WTC11 (cell line): ENCODE data around the gene PYGB. TPM values are rescaled to one million over a fixed set of nuclear protein-coding genes. Genes with fewer than 3 reads are reported as not detected.
A peak's percentile ranks its signal among the peaks of the same experiment; 100 is the strongest.

Experiments
- ATAC-seq: fragments of 200-7000 bp; cut with Tn5 transposase; 2 replicates; pipeline ENCODE4 v1.10.0; 2021; ENCODE audit warnings: mild to moderate bottlenecking, moderate library complexity
- CTCF ChIA-PET: fragments of 300-600 bp; sonication (Branson Sonifier 250); formaldehyde crosslinking; loops from one replicate; lab custom pipeline; 2021; ENCODE audit warnings: antibody characterized with exemption; lab: Charles Lee
- POLR2A ChIA-PET: fragments of 350-600 bp; sonication (Branson Sonifier 250); formaldehyde crosslinking; loops from one replicate; lab custom pipeline; 2021; ENCODE audit warnings: antibody characterized with exemption; lab: Charles Lee
- DNase-seq: peaks from one replicate; pipeline ENCODE4 v3.0.0; 2021; ENCODE audit warnings: low spot score
- H3K27ac Mint-ChIP-seq: 2 replicates; pipeline ENCODE4 v1.8.0; 2021; ENCODE audit warnings: mixed read lengths
- H3K27me3 Mint-ChIP-seq: 2 replicates; pipeline ENCODE4 v1.8.0; 2021; ENCODE audit warnings: low read depth, mild to moderate bottlenecking, moderate library complexity, mixed read lengths
- H3K36me3 Mint-ChIP-seq: 2 replicates; pipeline ENCODE4 v1.8.0; 2021; ENCODE audit warnings: mixed read lengths
- H3K4me1 Mint-ChIP-seq: 2 replicates; pipeline ENCODE4 v1.8.0; 2022; ENCODE audit warnings: mixed read lengths
- H3K4me3 Mint-ChIP-seq: 2 replicates; pipeline ENCODE4 v1.8.0; 2021; ENCODE audit warnings: mild to moderate bottlenecking, moderate library complexity, mixed read lengths
- H3K9me3 Mint-ChIP-seq: 2 replicates; pipeline ENCODE4 v1.8.0; 2021; ENCODE audit warnings: mixed read lengths
- CBFB ChIP-seq: sonication (generic); formaldehyde crosslinking; IDR thresholded peaks from 2 replicates; pipeline ENCODE4 v1.8.1; 2022; ENCODE audit warnings: mild to moderate bottlenecking, low read depth, missing genetic modification reagents
- ELF4 ChIP-seq: sonication (generic); formaldehyde crosslinking; IDR thresholded peaks from 2 replicates; pipeline ENCODE4 v1.8.1; 2022; ENCODE audit warnings: low read depth, mild to moderate bottlenecking, moderate library complexity, missing genetic modification reagents
- IRF1 ChIP-seq: sonication (generic); formaldehyde crosslinking; IDR thresholded peaks from 2 replicates; pipeline ENCODE4 v1.8.0; 2023; ENCODE audit warnings: missing genetic modification reagents
- MXD4 ChIP-seq: fragments of 250-450 bp; sonication (Bioruptor Pico); IDR thresholded peaks from 2 replicates; pipeline ENCODE4 v1.8.0; 2021; ENCODE audit warnings: mild to moderate bottlenecking, moderate library complexity, borderline replicate concordance
- NR1H2 ChIP-seq: sonication (generic); formaldehyde crosslinking; IDR thresholded peaks from 2 replicates; pipeline ENCODE4 v1.9.0; 2021; ENCODE audit warnings: mild to moderate bottlenecking, moderate library complexity, missing genetic modification reagents
- NR3C1 ChIP-seq: sonication (generic); formaldehyde crosslinking; conservative IDR thresholded peaks from 2 replicates; pipeline ENCODE4 v1.8.1; 2023; ENCODE audit warnings: low read depth, mild to moderate bottlenecking, missing genetic modification reagents
- SMAD3 ChIP-seq: sonication (generic); formaldehyde crosslinking; IDR thresholded peaks from 2 replicates; pipeline ENCODE4 v1.8.0; 2022; ENCODE audit warnings: missing genetic modification reagents, mild to moderate bottlenecking, borderline replicate concordance
- TEAD1 ChIP-seq: sonication (generic); formaldehyde crosslinking; IDR thresholded peaks from 2 replicates; pipeline ENCODE4 v1.8.0; 2022; ENCODE audit warnings: mild to moderate bottlenecking, missing genetic modification reagents
- ZBTB21 ChIP-seq: sonication (generic); formaldehyde crosslinking; IDR thresholded peaks from 2 replicates; pipeline ENCODE4 v1.8.1; 2023; ENCODE audit warnings: mild to moderate bottlenecking, missing genetic modification reagents, borderline replicate concordance
- ZNF121 ChIP-seq: sonication (generic); formaldehyde crosslinking; IDR thresholded peaks from 2 replicates; pipeline ENCODE4 v1.8.0; 2023; ENCODE audit warnings: missing genetic modification reagents
- ZNF416 ChIP-seq: fragments of 250-450 bp; sonication (Bioruptor Pico); IDR thresholded peaks from 2 replicates; pipeline ENCODE4 v1.9.0; 2021; ENCODE audit warnings: mild to moderate bottlenecking, inconsistent platforms
- total RNA-seq: library from RNA; stranded (reverse); gene quantifications from 3 replicates; pipeline ENCODE4 v1.2.3, GENCODE V29; 2021
- TF ChIP-seq, protein P1 (sequence below): sonication (generic); formaldehyde crosslinking; IDR thresholded peaks from 2 replicates; pipeline ENCODE4 v1.8.0; 2023; ENCODE audit warnings: mild to moderate bottlenecking, missing genetic modification reagents
- TF ChIP-seq, protein P2 (sequence below): sonication (generic); formaldehyde crosslinking; conservative IDR thresholded peaks from 2 replicates; pipeline ENCODE4 v1.8.1; 2022; ENCODE audit warnings: mild to moderate bottlenecking, missing genetic modification reagents
- TF ChIP-seq, protein P3 (sequence below): sonication (generic); formaldehyde crosslinking; IDR thresholded peaks from 2 replicates; pipeline ENCODE4 v1.8.1; 2022; ENCODE audit warnings: mild to moderate bottlenecking, moderate library complexity, missing genetic modification reagents
- TF ChIP-seq, protein P4 (sequence below): fragments of 250-450 bp; sonication (Bioruptor Pico); IDR thresholded peaks from 2 replicates; pipeline ENCODE4 v1.9.0; 2021; ENCODE audit warnings: mild to moderate bottlenecking
- TF ChIP-seq, protein P5 (sequence below): sonication (generic); formaldehyde crosslinking; IDR thresholded peaks from 2 replicates; pipeline ENCODE4 v1.8.1; 2023; ENCODE audit warnings: mild to moderate bottlenecking, missing genetic modification reagents, moderate library complexity
- TF ChIP-seq, protein P6 (sequence below): sonication (generic); formaldehyde crosslinking; IDR thresholded peaks from 2 replicates; pipeline ENCODE4 v1.8.1; 2023; ENCODE audit warnings: mild to moderate bottlenecking, missing genetic modification reagents

Gene PYGB
- total RNA-seq, 1 experiment from 2014 or later = 48.5 TPM

DNA sequence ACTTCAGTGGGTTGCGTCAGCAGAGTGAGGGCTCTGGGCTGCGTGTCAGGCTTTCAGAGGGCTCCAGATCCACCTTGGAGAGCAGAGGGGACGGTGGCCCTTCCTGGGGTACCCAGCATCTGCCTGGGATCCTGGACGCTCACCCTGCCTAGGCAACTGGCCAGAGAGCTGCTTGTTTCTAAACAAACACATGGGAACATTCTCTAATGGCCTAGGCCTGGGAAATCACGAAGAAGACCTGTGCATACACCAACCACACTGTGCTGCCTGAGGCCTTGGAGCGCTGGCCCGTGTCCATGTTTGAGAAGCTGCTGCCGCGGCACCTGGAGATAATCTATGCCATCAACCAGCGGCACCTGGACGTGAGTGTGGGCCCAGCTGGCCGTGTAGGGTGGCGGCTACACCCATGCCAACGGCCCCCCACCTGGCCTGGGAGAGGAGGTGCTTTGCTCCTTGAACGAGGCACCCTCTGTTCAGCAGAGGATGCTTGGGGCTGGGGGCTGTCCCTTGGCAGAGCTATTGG is 32.2 kb downstream of the PYGB start:
- ChIA-PET CTCF (interaction anchor here (1.5 kb wide), 1 partner anchor 16 kb away, joined by 4 read pairs; no protein-coding TSS in a partner anchor), POLR2A (no interaction called here)
- Mint-ChIP-seq H3K36me3 (peaks cover 26% of the 10 kb centered on the region), H3K4me1 (no peaks in the 10 kb centered on the region), H3K9me3 (no peaks in the 10 kb centered on the region), H3K27me3 (no peaks in the 10 kb centered on the region), H3K27ac (no peak overlapping the region), H3K4me3 (no peak overlapping the region)
- ATAC-seq (no peak), DNase-seq (peak; percentile 4)
- TF ChIP-seq, protein P1, sequence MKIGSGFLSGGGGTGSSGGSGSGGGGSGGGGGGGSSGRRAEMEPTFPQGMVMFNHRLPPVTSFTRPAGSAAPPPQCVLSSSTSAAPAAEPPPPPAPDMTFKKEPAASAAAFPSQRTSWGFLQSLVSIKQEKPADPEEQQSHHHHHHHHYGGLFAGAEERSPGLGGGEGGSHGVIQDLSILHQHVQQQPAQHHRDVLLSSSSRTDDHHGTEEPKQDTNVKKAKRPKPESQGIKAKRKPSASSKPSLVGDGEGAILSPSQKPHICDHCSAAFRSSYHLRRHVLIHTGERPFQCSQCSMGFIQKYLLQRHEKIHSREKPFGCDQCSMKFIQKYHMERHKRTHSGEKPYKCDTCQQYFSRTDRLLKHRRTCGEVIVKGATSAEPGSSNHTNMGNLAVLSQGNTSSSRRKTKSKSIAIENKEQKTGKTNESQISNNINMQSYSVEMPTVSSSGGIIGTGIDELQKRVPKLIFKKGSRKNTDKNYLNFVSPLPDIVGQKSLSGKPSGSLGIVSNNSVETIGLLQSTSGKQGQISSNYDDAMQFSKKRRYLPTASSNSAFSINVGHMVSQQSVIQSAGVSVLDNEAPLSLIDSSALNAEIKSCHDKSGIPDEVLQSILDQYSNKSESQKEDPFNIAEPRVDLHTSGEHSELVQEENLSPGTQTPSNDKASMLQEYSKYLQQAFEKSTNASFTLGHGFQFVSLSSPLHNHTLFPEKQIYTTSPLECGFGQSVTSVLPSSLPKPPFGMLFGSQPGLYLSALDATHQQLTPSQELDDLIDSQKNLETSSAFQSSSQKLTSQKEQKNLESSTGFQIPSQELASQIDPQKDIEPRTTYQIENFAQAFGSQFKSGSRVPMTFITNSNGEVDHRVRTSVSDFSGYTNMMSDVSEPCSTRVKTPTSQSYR (CRISPR knock-in tag) = no peak
- TF ChIP-seq, protein P2, sequence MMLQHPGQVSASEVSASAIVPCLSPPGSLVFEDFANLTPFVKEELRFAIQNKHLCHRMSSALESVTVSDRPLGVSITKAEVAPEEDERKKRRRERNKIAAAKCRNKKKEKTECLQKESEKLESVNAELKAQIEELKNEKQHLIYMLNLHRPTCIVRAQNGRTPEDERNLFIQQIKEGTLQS (CRISPR knock-in tag) = no peak
- no peak for TF ChIP-seq TEAD1
- no peak for TF ChIP-seq ZNF121
- TF ChIP-seq IRF1 (CRISPR knock-in tag) = no peak
- no peak for TF ChIP-seq CBFB (CRISPR knock-in tag)
- TF ChIP-seq ELF4 (CRISPR knock-in tag) = no peak
- TF ChIP-seq MXD4 = no peak
- TF ChIP-seq NR3C1 (CRISPR knock-in tag) = no peak
- TF ChIP-seq SMAD3 (CRISPR knock-in tag) = no peak

GRCh38 chr20:25280574-25281535 is 33.0 kb downstream of the PYGB start:
- Mint-ChIP-seq H3K4me1 (no peaks in the 10 kb centered on the region), H3K36me3 (peaks cover 33% of the 10 kb centered on the region), H3K27ac (no peak overlapping the region)
- TF ChIP-seq, protein P3, sequence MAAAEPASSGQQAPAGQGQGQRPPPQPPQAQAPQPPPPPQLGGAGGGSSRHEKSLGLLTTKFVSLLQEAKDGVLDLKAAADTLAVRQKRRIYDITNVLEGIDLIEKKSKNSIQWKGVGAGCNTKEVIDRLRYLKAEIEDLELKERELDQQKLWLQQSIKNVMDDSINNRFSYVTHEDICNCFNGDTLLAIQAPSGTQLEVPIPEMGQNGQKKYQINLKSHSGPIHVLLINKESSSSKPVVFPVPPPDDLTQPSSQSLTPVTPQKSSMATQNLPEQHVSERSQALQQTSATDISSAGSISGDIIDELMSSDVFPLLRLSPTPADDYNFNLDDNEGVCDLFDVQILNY = no peak
- TF ChIP-seq, protein P4, sequence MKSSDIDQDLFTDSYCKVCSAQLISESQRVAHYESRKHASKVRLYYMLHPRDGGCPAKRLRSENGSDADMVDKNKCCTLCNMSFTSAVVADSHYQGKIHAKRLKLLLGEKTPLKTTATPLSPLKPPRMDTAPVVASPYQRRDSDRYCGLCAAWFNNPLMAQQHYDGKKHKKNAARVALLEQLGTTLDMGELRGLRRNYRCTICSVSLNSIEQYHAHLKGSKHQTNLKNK (CRISPR knock-in tag) = no peak
- TF ChIP-seq ZBTB21 (CRISPR knock-in tag) (no peak), ZNF416 (CRISPR knock-in tag) (no peak), NR1H2 (CRISPR knock-in tag) (no peak)
- TF ChIP-seq, protein P5, sequence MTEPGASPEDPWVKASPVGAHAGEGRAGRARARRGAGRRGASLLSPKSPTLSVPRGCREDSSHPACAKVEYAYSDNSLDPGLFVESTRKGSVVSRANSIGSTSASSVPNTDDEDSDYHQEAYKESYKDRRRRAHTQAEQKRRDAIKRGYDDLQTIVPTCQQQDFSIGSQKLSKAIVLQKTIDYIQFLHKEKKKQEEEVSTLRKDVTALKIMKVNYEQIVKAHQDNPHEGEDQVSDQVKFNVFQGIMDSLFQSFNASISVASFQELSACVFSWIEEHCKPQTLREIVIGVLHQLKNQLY (CRISPR knock-in tag) = no peak
- TF ChIP-seq, protein P6, sequence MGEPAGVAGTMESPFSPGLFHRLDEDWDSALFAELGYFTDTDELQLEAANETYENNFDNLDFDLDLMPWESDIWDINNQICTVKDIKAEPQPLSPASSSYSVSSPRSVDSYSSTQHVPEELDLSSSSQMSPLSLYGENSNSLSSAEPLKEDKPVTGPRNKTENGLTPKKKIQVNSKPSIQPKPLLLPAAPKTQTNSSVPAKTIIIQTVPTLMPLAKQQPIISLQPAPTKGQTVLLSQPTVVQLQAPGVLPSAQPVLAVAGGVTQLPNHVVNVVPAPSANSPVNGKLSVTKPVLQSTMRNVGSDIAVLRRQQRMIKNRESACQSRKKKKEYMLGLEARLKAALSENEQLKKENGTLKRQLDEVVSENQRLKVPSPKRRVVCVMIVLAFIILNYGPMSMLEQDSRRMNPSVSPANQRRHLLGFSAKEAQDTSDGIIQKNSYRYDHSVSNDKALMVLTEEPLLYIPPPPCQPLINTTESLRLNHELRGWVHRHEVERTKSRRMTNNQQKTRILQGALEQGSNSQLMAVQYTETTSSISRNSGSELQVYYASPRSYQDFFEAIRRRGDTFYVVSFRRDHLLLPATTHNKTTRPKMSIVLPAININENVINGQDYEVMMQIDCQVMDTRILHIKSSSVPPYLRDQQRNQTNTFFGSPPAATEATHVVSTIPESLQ (CRISPR knock-in tag) = no peak
- TF ChIP-seq, all 79 proteins: peak for 0
- H3K27me3 Mint-ChIP-seq = no peaks in the 10 kb centered on the region
- H3K4me3 Mint-ChIP-seq = no peak overlapping the region
- ChIA-PET CTCF (interaction anchor here (1.5 kb wide), 1 partner anchor 15 kb away, joined by 4 read pairs; no protein-coding TSS in a partner anchor), POLR2A (no interaction called here)
- ATAC-seq (no peak), DNase-seq (peak; percentile 6)
- H3K9me3 Mint-ChIP-seq = no peaks in the 10 kb centered on the region
